Measurements from ENCODE around the gene FRAT2. TPM values are rescaled to one million over a fixed set of nuclear protein-coding genes. Genes with fewer than 3 reads are reported as not detected.

FRAT2 gene
- total and polyA plus RNA-seq, 2 of the 13 experiments (the other 11 are each of a cell fraction or from before 2014, with no cell fraction given), result 7.2 to 14.1 TPM

DNA sequence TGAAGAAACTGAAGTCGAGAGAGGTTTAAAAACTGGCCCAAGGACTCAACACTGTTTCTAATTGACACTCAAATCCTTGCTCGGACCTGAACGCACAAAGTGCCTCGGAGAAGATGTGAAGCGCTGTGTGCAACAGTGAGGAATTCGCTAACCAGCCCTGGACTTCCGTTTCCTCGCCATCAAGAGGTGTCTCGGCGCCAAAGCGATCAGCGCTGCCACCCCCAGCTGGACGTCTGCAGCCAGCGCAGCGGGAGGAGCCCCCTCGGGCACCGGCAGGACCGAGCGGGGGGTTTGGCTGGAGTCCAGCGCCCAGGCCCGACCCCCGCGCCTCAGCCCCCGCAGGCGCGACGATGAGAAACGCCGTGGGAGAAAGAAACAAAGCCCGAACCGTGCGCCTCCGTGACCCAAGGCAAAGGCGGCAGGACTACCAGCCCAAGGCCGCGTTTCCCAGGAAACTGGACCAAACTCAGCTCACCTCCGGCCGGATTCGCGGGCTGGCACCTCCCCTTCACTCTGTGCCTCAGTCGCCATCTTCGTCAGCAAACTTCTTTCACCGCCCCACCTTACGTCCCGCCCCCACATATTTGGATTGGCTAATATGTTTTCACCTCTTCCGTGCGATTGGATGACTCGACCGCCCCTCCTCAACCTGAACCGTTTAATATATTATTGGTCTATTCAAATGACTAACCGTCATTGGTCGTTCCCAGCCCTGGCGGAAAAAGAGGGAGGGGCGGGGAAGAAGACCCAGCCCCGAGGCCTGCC, 42.2 kb downstream of the FRAT2 start, which contains the start of gene ARHGAP19 (continued):
- TF ChIP-seq, protein P1, sequence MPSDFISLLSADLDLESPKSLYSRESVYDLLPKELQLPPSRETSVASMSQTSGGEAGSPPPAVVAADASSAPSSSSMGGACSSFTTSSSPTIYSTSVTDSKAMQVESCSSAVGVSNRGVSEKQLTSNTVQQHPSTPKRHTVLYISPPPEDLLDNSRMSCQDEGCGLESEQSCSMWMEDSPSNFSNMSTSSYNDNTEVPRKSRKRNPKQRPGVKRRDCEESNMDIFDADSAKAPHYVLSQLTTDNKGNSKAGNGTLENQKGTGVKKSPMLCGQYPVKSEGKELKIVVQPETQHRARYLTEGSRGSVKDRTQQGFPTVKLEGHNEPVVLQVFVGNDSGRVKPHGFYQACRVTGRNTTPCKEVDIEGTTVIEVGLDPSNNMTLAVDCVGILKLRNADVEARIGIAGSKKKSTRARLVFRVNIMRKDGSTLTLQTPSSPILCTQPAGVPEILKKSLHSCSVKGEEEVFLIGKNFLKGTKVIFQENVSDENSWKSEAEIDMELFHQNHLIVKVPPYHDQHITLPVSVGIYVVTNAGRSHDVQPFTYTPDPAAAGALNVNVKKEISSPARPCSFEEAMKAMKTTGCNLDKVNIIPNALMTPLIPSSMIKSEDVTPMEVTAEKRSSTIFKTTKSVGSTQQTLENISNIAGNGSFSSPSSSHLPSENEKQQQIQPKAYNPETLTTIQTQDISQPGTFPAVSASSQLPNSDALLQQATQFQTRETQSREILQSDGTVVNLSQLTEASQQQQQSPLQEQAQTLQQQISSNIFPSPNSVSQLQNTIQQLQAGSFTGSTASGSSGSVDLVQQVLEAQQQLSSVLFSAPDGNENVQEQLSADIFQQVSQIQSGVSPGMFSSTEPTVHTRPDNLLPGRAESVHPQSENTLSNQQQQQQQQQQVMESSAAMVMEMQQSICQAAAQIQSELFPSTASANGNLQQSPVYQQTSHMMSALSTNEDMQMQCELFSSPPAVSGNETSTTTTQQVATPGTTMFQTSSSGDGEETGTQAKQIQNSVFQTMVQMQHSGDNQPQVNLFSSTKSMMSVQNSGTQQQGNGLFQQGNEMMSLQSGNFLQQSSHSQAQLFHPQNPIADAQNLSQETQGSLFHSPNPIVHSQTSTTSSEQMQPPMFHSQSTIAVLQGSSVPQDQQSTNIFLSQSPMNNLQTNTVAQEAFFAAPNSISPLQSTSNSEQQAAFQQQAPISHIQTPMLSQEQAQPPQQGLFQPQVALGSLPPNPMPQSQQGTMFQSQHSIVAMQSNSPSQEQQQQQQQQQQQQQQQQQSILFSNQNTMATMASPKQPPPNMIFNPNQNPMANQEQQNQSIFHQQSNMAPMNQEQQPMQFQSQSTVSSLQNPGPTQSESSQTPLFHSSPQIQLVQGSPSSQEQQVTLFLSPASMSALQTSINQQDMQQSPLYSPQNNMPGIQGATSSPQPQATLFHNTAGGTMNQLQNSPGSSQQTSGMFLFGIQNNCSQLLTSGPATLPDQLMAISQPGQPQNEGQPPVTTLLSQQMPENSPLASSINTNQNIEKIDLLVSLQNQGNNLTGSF (CRISPR knock-in tag; IDR thresholded peaks at IDR 0.05), result peak; percentile 89; the same call in 1 of the 2 replicates
- TF ChIP-seq ZNF747 (CRISPR knock-in tag; IDR thresholded peaks at IDR 0.05; ENCODE audit: borderline replicate concordance), result peak; percentile 79; the same call in 1 of the 2 replicates
- TF ChIP-seq SKI (IDR thresholded peaks at IDR 0.05; ENCODE audit: partially characterized antibody), result peak; percentile 67
- TF ChIP-seq, protein P2, sequence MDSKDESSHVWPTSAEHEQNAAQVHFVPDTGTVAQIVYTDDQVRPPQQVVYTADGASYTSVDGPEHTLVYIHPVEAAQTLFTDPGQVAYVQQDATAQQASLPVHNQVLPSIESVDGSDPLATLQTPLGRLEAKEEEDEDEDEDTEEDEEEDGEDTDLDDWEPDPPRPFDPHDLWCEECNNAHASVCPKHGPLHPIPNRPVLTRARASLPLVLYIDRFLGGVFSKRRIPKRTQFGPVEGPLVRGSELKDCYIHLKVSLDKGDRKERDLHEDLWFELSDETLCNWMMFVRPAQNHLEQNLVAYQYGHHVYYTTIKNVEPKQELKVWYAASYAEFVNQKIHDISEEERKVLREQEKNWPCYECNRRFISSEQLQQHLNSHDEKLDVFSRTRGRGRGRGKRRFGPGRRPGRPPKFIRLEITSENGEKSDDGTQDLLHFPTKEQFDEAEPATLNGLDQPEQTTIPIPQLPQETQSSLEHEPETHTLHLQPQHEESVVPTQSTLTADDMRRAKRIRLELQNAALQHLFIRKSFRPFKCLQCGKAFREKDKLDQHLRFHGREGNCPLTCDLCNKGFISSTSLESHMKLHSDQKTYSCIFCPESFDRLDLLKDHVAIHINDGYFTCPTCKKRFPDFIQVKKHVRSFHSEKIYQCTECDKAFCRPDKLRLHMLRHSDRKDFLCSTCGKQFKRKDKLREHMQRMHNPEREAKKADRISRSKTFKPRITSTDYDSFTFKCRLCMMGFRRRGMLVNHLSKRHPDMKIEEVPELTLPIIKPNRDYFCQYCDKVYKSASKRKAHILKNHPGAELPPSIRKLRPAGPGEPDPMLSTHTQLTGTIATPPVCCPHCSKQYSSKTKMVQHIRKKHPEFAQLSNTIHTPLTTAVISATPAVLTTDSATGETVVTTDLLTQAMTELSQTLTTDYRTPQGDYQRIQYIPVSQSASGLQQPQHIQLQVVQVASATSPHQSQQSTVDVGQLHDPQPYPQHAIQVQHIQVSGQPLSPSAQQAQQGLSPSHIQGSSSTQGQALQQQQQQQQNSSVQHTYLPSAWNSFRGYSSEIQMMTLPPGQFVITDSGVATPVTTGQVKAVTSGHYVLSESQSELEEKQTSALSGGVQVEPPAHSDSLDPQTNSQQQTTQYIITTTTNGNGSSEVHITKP (CRISPR knock-in tag; IDR thresholded peaks at IDR 0.05; ENCODE audit: low read depth), result peak; percentile 80; the same call in 1 of the 2 replicates
- peak; percentile 85; the same call in 1 of the 2 replicates for TF ChIP-seq ZNF83 (CRISPR knock-in tag; IDR thresholded peaks at IDR 0.05; ENCODE audit: borderline replicate concordance)
- TF ChIP-seq MAZ (IDR thresholded peaks at IDR 0.05; ENCODE audit: borderline replicate concordance, low read depth, low read length), result peak; percentile 72
- peak; percentile 83; the same call in 1 of the 2 replicates for TF ChIP-seq MAZ (CRISPR knock-in tag; IDR thresholded peaks at IDR 0.05; ENCODE audit: low read depth)
- TF ChIP-seq ZNF20 (CRISPR knock-in tag; IDR thresholded peaks at IDR 0.05), result peak; percentile 58; the same call in 1 of the 2 replicates
- TF ChIP-seq SIN3A (IDR thresholded peaks at IDR 0.05; ENCODE audit: borderline replicate concordance, low read depth, low read length), result peak; percentile 83; the same call in 1 of the 2 replicates
- TF ChIP-seq POLR2AphosphoS5 (IDR thresholded peaks at IDR 0.05; ENCODE audit: low read depth, low read length), result peak; percentile 78
- peak; percentile 48; the same call in 1 of the 2 replicates for TF ChIP-seq FOXO1 (CRISPR knock-in tag; IDR thresholded peaks at IDR 0.05)
- TF ChIP-seq ARHGAP35 (CRISPR knock-in tag; IDR thresholded peaks at IDR 0.05; ENCODE audit: borderline replicate concordance), result peak; percentile 78; the same call in 1 of the 2 replicates
- no peak for TF ChIP-seq GTF3A (CRISPR knock-in tag; conservative IDR thresholded peaks at IDR 0.05)
- TF ChIP-seq JARID2 (CRISPR knock-in tag; IDR thresholded peaks at IDR 0.05; ENCODE audit: insufficient replicate concordance), result peak; percentile 75
- TF ChIP-seq, protein P3, sequence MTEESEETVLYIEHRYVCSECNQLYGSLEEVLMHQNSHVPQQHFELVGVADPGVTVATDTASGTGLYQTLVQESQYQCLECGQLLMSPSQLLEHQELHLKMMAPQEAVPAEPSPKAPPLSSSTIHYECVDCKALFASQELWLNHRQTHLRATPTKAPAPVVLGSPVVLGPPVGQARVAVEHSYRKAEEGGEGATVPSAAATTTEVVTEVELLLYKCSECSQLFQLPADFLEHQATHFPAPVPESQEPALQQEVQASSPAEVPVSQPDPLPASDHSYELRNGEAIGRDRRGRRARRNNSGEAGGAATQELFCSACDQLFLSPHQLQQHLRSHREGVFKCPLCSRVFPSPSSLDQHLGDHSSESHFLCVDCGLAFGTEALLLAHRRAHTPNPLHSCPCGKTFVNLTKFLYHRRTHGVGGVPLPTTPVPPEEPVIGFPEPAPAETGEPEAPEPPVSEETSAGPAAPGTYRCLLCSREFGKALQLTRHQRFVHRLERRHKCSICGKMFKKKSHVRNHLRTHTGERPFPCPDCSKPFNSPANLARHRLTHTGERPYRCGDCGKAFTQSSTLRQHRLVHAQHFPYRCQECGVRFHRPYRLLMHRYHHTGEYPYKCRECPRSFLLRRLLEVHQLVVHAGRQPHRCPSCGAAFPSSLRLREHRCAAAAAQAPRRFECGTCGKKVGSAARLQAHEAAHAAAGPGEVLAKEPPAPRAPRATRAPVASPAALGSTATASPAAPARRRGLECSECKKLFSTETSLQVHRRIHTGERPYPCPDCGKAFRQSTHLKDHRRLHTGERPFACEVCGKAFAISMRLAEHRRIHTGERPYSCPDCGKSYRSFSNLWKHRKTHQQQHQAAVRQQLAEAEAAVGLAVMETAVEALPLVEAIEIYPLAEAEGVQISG (CRISPR knock-in tag; IDR thresholded peaks at IDR 0.05), result peak; percentile 77; the same call in 1 of the 2 replicates
- TF ChIP-seq SRY (CRISPR knock-in tag; IDR thresholded peaks at IDR 0.05), result peak; percentile 93
